ENCODE results near the gene CMTM2.

Gene CMTM2

GRCh38 chr16:66576296-66576695 is 3.0 kb upstream of the CMTM2 start:
- no peak overlapping the region for H3K27ac ChIP-seq (replicated peaks)
- no peaks in the 10 kb centered on the region for H3K27me3 ChIP-seq (ENCODE audit: insufficient read depth, poor library complexity, severe bottlenecking)
- TF ChIP-seq POLR2AphosphoS5 (IDR thresholded peaks at IDR 0.05; ENCODE audit: low read depth) (no peak), SPI1 (IDR thresholded peaks at IDR 0.05; ENCODE audit: borderline replicate concordance, low read depth) (no peak), CTCF (IDR thresholded peaks at IDR 0.05; ENCODE audit: insufficient read depth, low read length) (no peak), REST (IDR thresholded peaks at IDR 0.05; ENCODE audit: insufficient replicate concordance, low read depth) (no peak), GABPA (IDR thresholded peaks at IDR 0.05; ENCODE audit: low read depth) (no peak)
- no peak overlapping the region for H3K4me3 ChIP-seq (replicated peaks; ENCODE audit: insufficient read depth, low read length)
- DNase-seq (ENCODE audit: low read depth in 1 of 2, low spot score in 1 of 2) = no peak

GRCh38 chr16:66580605-66581209 is 1.4 kb downstream of the CMTM2 start:
- Histone ChIP-seq H3K4me3 (replicated peaks; ENCODE audit: insufficient read depth, low read length) (no peak overlapping the region), H3K27ac (replicated peaks) (no peak overlapping the region), H3K27me3 (ENCODE audit: insufficient read depth, poor library complexity, severe bottlenecking) (no peaks in the 10 kb centered on the region)
- no peak for DNase-seq (ENCODE audit: low read depth in 1 of 2, low spot score in 1 of 2)
- TF ChIP-seq REST (IDR thresholded peaks at IDR 0.05; ENCODE audit: insufficient replicate concordance, low read depth) (no peak), GABPA (IDR thresholded peaks at IDR 0.05; ENCODE audit: low read depth) (no peak), CTCF (IDR thresholded peaks at IDR 0.05; ENCODE audit: insufficient read depth, low read length) (no peak), SPI1 (IDR thresholded peaks at IDR 0.05; ENCODE audit: borderline replicate concordance, low read depth) (no peak), POLR2AphosphoS5 (IDR thresholded peaks at IDR 0.05; ENCODE audit: low read depth) (no peak)

GRCh38 chr16:66581246-66581952 is 2.1 kb downstream of the CMTM2 start:
- no peak overlapping the region for H3K4me3 ChIP-seq (replicated peaks; ENCODE audit: insufficient read depth, low read length)
- DNase-seq (ENCODE audit: low read depth in 1 of 2, low spot score in 1 of 2) = no peak
- TF ChIP-seq POLR2AphosphoS5 (IDR thresholded peaks at IDR 0.05; ENCODE audit: low read depth) = no peak
- no peak for TF ChIP-seq SPI1 (IDR thresholded peaks at IDR 0.05; ENCODE audit: borderline replicate concordance, low read depth)
- no peak for TF ChIP-seq GABPA (IDR thresholded peaks at IDR 0.05; ENCODE audit: low read depth)
- no peak for TF ChIP-seq CTCF (IDR thresholded peaks at IDR 0.05; ENCODE audit: insufficient read depth, low read length)
- no peak for TF ChIP-seq REST (IDR thresholded peaks at IDR 0.05; ENCODE audit: insufficient replicate concordance, low read depth)
- no peak overlapping the region for H3K27ac ChIP-seq (replicated peaks)
- no peaks in the 10 kb centered on the region for H3K27me3 ChIP-seq (ENCODE audit: insufficient read depth, poor library complexity, severe bottlenecking)
